Body of pancreas (tissue), 4 donors: ENCODE data around the gene TRIM37. TPM values are rescaled to one million over a fixed set of nuclear protein-coding genes. Genes with fewer than 3 reads are reported as not detected.

Experiments used
- ATAC-seq: fragments of 150-250 bp; one replicate; pipeline ENCODE4 v1.9.1; 2016
- DNase-seq, 4 donors: peaks; one replicate each; pipeline ENCODE4 v3.0.0-alpha.2; 2019
- H3K27ac ChIP-seq, 4 donors: fragments of 200-600 bp; sonication (generic); 1 replicate in 3 of 4; 2 replicates in 1 of 4; pipeline versions ENCODE4 v1.5.1 to v1.6.1; 2016 to 2019; ENCODE audit warnings: mild to moderate bottlenecking in 1 of 4, mixed read lengths in 1 of 4, moderate library complexity in 1 of 4
- H3K27me3 ChIP-seq, 2 donors: fragments of 200-600 bp; sonication (generic); one replicate each; pipeline ENCODE4 v1.6.0; 2016; ENCODE audit warnings: mild to moderate bottlenecking in 1 of 2
- H3K36me3 ChIP-seq, 2 donors: fragments of 200-600 bp; sonication (generic); replicated peaks in 1 of 2; 2 replicates each; pipeline ENCODE4 v1.5.1; 2016; ENCODE audit warnings: low read depth in 2 of 2; ENCODE audit not compliant: insufficient read depth in 1 of 2
- H3K4me1 ChIP-seq: fragments of 200-600 bp; sonication (generic); one replicate; pipeline ENCODE4 v1.6.0; 2016
- H3K4me3 ChIP-seq, 2 donors: fragments of 200-600 bp; sonication (generic); 1 replicate in 1 of 2; 2 replicates in 1 of 2; pipeline ENCODE4 v1.5.1; 2016 to 2019
- H3K9me3 ChIP-seq, 3 donors: fragments of 200-600 bp; sonication (generic); 1 replicate in 2 of 3; 2 replicates in 1 of 3; pipeline ENCODE4 v1.5.1; 2016
- POLR2A ChIP-seq, 3 donors: fragments of 450-650 bp; IDR thresholded peaks; one replicate each; pipeline ENCODE4 v1.6.1; 2016; ENCODE audit warnings: antibody characterized with exemption in 3 of 3, mild to moderate bottlenecking in 2 of 3
- WGBS, 2 donors: methylation state at CpG; one replicate each; pipeline ENCODE4 v1.1.5; 2017; 5-methylcytosine and 5-hydroxymethylcytosine counted together
- intact Hi-C: fragments of 100-400 bp; cut with DNase I; formaldehyde crosslinking; loops from one replicate; pipeline ENCODE4 v1.15.1; 2023
- total RNA-seq, 2 donors: library from RNA; depleted of rRNA; stranded (reverse); fragments of >200 nt; gene quantifications; one replicate each; pipeline ENCODE4 v1.1.0, GENCODE V29; 2016
- TF ChIP-seq, protein P1 (sequence below), 7 experiments: fragments of 450-650 bp in 4 of 7; fragments of 200-600 bp in 3 of 7; sonication (generic) in 3 of 7; IDR thresholded peaks; one replicate each; pipeline ENCODE4 v1.5.1; 2016 to 2019; ENCODE audit warnings: antibody characterized with exemption in 7 of 7

TRIM37 gene
- total RNA-seq, 2 donors from 2014 or later, result 11.7 to 12.2 TPM

DNA sequence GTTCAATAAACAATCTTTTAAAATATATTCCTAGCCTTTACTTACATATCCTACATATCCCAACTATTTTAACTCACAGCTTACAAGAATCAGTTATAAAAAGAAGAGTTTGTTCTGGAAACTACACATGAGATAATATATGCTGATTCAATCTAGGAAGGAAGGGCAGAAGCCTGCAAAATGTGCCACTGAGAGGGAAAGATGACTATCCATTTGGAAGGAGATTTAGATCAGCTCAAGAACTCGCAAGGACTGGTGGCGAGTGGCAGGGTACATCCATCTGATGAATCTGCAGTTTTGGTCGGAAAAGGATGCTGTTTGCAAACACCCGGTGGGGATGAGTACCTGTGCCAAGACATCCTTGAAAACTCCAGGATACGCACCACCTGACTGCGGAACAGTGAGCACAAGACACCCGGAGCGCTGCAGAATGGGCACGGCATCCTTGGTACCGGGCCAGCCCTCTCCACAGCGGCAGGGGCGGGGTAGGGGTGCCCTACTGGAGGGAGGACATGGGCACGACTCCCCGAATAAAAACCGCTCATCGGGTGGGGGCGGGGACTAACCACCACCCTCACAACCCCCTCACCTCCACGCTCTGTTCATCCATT, 723 bp downstream of the TRIM37 start:
- Histone ChIP-seq H3K27ac (peak overlapping the region; percentile 66 to 93 (median 86)), H3K4me3 (peak overlapping the region; percentile 54 to 82), H3K27me3 (no peaks in the 10 kb centered on the region), H3K36me3 (no peaks in the 10 kb centered on the region), H3K4me1 (peaks cover 25% of the 10 kb centered on the region), H3K9me3 (no peaks in the 10 kb centered on the region)
- DNase-seq, result peak; percentile 54 to 71 (median 60)
- peak; percentile 23 for ATAC-seq
- intact Hi-C loops, result no loop called here
- TF ChIP-seq POLR2A (IDR thresholded peaks at IDR 0.05), result no peak
- TF ChIP-seq, protein P1, sequence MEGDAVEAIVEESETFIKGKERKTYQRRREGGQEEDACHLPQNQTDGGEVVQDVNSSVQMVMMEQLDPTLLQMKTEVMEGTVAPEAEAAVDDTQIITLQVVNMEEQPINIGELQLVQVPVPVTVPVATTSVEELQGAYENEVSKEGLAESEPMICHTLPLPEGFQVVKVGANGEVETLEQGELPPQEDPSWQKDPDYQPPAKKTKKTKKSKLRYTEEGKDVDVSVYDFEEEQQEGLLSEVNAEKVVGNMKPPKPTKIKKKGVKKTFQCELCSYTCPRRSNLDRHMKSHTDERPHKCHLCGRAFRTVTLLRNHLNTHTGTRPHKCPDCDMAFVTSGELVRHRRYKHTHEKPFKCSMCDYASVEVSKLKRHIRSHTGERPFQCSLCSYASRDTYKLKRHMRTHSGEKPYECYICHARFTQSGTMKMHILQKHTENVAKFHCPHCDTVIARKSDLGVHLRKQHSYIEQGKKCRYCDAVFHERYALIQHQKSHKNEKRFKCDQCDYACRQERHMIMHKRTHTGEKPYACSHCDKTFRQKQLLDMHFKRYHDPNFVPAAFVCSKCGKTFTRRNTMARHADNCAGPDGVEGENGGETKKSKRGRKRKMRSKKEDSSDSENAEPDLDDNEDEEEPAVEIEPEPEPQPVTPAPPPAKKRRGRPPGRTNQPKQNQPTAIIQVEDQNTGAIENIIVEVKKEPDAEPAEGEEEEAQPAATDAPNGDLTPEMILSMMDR (IDR thresholded peaks at IDR 0.05), result no peak
- 0 to 2% methylated on average over 5 to 18 of the region's 18 CpGs for WGBS, 2 donors

DNA sequence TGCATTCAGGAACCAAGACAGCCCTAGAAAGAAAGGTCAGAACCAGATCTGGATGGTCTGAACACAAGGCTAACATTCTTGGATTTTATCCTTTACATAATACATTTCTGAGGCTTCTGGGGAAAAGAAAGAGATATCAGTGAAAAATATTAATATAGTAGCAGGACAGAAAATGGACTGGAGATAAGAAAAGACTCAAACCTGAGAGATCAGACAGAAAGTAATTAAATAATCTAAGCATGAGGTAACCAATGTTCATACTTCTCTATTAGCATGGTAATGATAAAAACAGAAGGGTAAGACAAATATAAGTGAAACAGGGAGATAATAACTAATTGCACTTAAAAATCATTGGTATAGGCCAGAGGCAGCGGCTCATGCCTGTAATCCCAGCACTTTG, 5.5 kb downstream of the TRIM37 start:
- no peaks in the 10 kb centered on the region for H3K36me3 ChIP-seq
- intact Hi-C loops, result no loop called here
- no peaks in the 10 kb centered on the region for H3K9me3 ChIP-seq
- no peak for TF ChIP-seq POLR2A (IDR thresholded peaks at IDR 0.05)
- TF ChIP-seq, protein P1 (IDR thresholded peaks at IDR 0.05), result no peak
- H3K27me3 ChIP-seq, result no peaks in the 10 kb centered on the region
- peaks cover 14% of the 10 kb centered on the region for H3K4me1 ChIP-seq
- ATAC-seq (no peak), DNase-seq (no peak)
- H3K4me3 ChIP-seq, result no peak overlapping the region
- no peak overlapping the region for H3K27ac ChIP-seq
- 93 to 95% methylated on average over 1 of the region's 1 CpG for WGBS, 2 donors

DNA sequence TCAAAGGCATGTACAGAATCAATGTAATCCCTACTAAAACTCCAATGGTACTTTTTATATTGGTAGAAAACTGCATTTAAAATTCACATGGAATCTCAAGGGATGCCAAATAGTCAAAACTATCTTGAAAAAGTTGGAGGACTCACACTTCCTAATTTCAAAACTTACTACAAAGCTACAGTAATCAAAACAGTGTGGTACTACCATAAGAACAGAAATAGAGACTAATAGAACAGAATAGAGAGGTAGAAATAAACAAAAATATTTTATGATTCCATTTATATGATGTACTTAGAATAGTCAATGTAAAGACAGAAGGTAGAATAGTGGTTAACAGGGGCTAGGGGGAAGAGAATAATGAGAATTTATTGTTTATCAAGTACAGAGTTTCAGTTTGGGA, 8.8 kb downstream of the TRIM37 start:
- Histone ChIP-seq H3K36me3 (no peaks in the 10 kb centered on the region), H3K9me3 (no peaks in the 10 kb centered on the region), H3K4me3 (no peak overlapping the region), H3K27ac (no peak overlapping the region), H3K4me1 (peaks cover 7% of the 10 kb centered on the region), H3K27me3 (no peaks in the 10 kb centered on the region)
- intact Hi-C loops, result no loop called here
- no peak for ATAC-seq
- TF ChIP-seq POLR2A (IDR thresholded peaks at IDR 0.05), result no peak
- TF ChIP-seq, protein P1 (IDR thresholded peaks at IDR 0.05), result no peak
- DNase-seq, result no peak

DNA sequence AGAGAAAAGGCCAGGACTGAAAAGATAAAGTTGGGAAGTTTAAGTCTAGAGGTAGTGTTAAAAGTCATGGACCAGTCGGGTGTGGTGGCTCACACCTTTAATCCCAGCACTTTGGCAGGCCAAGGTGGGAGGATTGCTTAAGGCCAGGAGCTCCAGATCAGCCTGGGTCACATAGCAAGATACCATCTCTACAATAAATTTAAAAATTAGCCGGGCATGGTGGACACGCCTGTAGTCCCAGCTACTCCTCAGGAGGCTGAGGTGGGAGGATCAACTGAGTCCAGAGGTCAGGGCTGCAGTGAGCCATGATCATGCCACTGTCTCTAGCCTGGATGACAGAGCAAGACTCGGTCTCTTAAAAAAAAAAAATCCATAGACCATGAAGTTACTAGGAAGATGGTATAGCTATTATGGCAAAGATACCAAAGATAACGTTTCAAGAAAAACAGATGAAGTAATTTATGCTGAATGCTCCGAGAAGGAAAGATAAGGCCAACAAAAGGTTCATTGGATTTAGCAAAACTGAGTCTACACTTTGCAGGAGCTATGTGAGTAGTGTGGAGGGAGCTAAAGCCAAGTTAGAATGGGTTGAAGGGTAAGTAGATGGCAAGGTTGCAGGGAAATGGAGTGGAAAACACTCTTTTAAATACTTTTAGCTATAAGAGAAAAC, 11.7 kb downstream of the TRIM37 start:
- no peak for ATAC-seq
- Histone ChIP-seq H3K9me3 (no peaks in the 10 kb centered on the region), H3K27ac (no peak overlapping the region), H3K4me1 (peaks cover 7% of the 10 kb centered on the region), H3K27me3 (no peaks in the 10 kb centered on the region), H3K36me3 (no peaks in the 10 kb centered on the region), H3K4me3 (no peak overlapping the region)
- intact Hi-C loops, result no loop called here
- 83 to 86% methylated on average over 6 of the region's 6 CpGs for WGBS, 2 donors
- no peak for DNase-seq
- TF ChIP-seq, protein P1 (IDR thresholded peaks at IDR 0.05), result no peak
- TF ChIP-seq POLR2A (IDR thresholded peaks at IDR 0.05), result no peak
